Measurements from ENCODE around the gene TAGLN3. TPM values are rescaled to one million over a fixed set of nuclear protein-coding genes. Genes with fewer than 3 reads are reported as not detected.

The TAGLN3 gene
- total RNA-seq, 2 experiments from 2014 or later = 0.89 to 1.2 TPM

DNA sequence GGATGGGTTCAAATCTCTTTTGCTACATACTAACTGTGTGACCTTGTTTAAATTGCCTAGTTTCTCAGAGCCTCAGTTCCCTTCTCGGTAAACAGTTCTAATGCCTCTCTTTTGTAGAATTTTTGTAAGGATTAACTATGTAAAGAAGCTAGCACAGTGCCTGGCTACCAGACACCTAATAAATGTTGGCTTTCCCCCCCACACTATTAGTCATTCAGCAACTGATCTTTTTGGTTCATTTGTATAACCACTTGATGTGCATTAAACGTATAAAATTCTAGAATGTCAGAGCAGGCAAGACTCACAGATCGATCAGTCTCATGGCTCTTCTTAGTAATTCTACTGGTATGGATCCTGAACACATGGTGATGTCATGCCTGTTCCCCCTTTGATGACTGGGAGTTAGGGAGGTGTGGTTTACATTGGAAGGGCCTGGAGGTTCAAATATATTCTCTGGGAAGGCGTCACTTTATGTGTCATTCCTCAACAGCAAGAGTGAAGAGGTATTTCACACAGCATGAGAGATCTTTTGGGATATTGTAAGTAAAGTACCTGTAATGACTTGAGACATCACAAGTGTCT lies 6.5 kb downstream of the TAGLN3 start:
- no peaks in the 10 kb centered on the region for H3K9me3 Mint-ChIP-seq
- no peak for ATAC-seq
- no peak overlapping the region for H3K4me3 Mint-ChIP-seq
- POLR2A ChIA-PET = interaction anchor here (0.6 to 0.7 kb wide), 3 partner anchors 12 to 667 kb away, joined by 3 to 6 read pairs (median 3); no protein-coding TSS in a partner anchor
- CTCF ChIA-PET = interaction anchor here (2.6 to 21.1 kb wide), 3 partner anchors 8 to 38 kb away, joined by 8 to 477 read pairs (median 70); no protein-coding TSS in a partner anchor
- no peak for TF ChIP-seq CTCF (IDR thresholded peaks at IDR 0.05)
- no peaks in the 10 kb centered on the region for H3K36me3 Mint-ChIP-seq (ENCODE audit: low read depth)
- intact Hi-C loops (cut with micrococcal nuclease) = no loop called here
- H3K27me3 Mint-ChIP-seq = no peaks in the 10 kb centered on the region
- peak overlapping the region; percentile 26 for H3K27ac Mint-ChIP-seq
- no peak for DNase-seq
- peaks cover 42% of the 10 kb centered on the region for H3K4me1 Mint-ChIP-seq (ENCODE audit: low read depth)

DNA sequence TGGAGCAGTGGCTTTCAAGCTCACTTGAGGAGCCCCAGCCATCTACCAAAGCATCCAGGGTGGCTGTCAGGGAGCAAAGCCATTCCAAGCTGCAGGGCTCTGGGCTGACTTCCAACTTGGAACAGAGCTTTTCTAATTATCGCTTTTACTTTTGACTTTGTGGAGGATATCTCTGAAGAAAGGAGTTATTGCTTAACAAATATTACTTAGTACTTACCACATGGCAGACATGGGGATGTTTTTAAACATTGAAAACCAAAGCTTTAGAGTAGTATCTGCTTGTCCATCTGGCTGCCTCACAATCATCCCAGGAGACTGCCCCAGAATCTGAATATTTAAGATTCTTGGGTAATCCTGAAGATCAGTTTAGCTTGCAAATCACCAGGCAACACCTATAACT lies 8.9 kb downstream of the TAGLN3 start:
- Mint-ChIP-seq H3K36me3 (ENCODE audit: low read depth) (no peaks in the 10 kb centered on the region), H3K4me3 (no peak overlapping the region), H3K27ac (no peak overlapping the region), H3K27me3 (no peaks in the 10 kb centered on the region), H3K9me3 (no peaks in the 10 kb centered on the region), H3K4me1 (ENCODE audit: low read depth) (peaks cover 30% of the 10 kb centered on the region)
- no peak for ATAC-seq
- intact Hi-C loops (cut with micrococcal nuclease) = no loop called here
- DNase-seq = no peak
- ChIA-PET POLR2A (interaction anchor here (2.7 kb wide), 2 partner anchors 15 to 28 kb away, joined by 11 to 14 read pairs; partner anchors contain the start of gene ABHD10), CTCF (interaction anchor here (0.9 to 3.1 kb wide), 6 partner anchors 8 to 291 kb away, joined by 3 to 31 read pairs (median 10); no protein-coding TSS in a partner anchor)
- TF ChIP-seq CTCF (IDR thresholded peaks at IDR 0.05) = no peak

GRCh38 chr3:112009670-112010069 lies 10.9 kb downstream of the TAGLN3 start:
- intact Hi-C loops (cut with micrococcal nuclease) = no loop called here
- POLR2A ChIA-PET = no interaction called here
- H3K27me3 Mint-ChIP-seq = no peaks in the 10 kb centered on the region
- peaks cover 22% of the 10 kb centered on the region for H3K4me1 Mint-ChIP-seq (ENCODE audit: low read depth)
- no peaks in the 10 kb centered on the region for H3K9me3 Mint-ChIP-seq
- CTCF ChIA-PET = interaction anchor here (1.2 to 8.4 kb wide), 3 partner anchors 15 to 42 kb away, joined by 5 to 477 read pairs (median 6); partner anchors contain the start of gene TAGLN3
- no peak overlapping the region for H3K4me3 Mint-ChIP-seq
- DNase-seq (no peak), ATAC-seq (no peak)
- no peak for TF ChIP-seq CTCF (IDR thresholded peaks at IDR 0.05)
- no peak overlapping the region for H3K27ac Mint-ChIP-seq
- no peaks in the 10 kb centered on the region for H3K36me3 Mint-ChIP-seq (ENCODE audit: low read depth)

GRCh38 chr3:112010636-112011035 lies 11.9 kb downstream of the TAGLN3 start:
- no peak for ATAC-seq
- CTCF ChIA-PET = interaction anchor here (1.2 to 8.4 kb wide), 4 partner anchors 16 to 295 kb away, joined by 5 to 477 read pairs (median 64); partner anchors contain the start of gene TAGLN3
- DNase-seq = no peak
- H3K36me3 Mint-ChIP-seq (ENCODE audit: low read depth) = no peaks in the 10 kb centered on the region
- intact Hi-C loops (cut with micrococcal nuclease) = no loop called here
- peaks cover 15% of the 10 kb centered on the region for H3K4me1 Mint-ChIP-seq (ENCODE audit: low read depth)
- H3K27ac Mint-ChIP-seq = no peak overlapping the region
- no peaks in the 10 kb centered on the region for H3K27me3 Mint-ChIP-seq
- no peak overlapping the region for H3K4me3 Mint-ChIP-seq
- POLR2A ChIA-PET = no interaction called here
- no peaks in the 10 kb centered on the region for H3K9me3 Mint-ChIP-seq
- TF ChIP-seq CTCF (IDR thresholded peaks at IDR 0.05) = no peak

GRCh38 chr3:112011376-112011940 lies 12.7 kb downstream of the TAGLN3 start:
- TF ChIP-seq CTCF (IDR thresholded peaks at IDR 0.05) = no peak
- ChIA-PET POLR2A (no interaction called here), CTCF (interaction anchor here (7.8 to 8.4 kb wide), 2 partner anchors 16 to 295 kb away, joined by 122 to 477 read pairs; partner anchors contain the start of gene TAGLN3)
- Mint-ChIP-seq H3K4me3 (no peak overlapping the region), H3K27me3 (no peaks in the 10 kb centered on the region), H3K36me3 (ENCODE audit: low read depth) (no peaks in the 10 kb centered on the region), H3K4me1 (ENCODE audit: low read depth) (peaks cover 15% of the 10 kb centered on the region), H3K27ac (no peak overlapping the region), H3K9me3 (no peaks in the 10 kb centered on the region)
- DNase-seq = no peak
- intact Hi-C loops (cut with micrococcal nuclease) = no loop called here
- no peak for ATAC-seq
